Spleen (tissue), 7 donors: ENCODE measurements around the gene AHNAK2.

Experiments
- CTCF ChIP-seq, 11 experiments: fragments of 200-600 bp in 7 of 11; fragments of 450-650 bp in 4 of 11; sonication (generic) in 4 of 11; IDR thresholded peaks in 8 of 11; conservative IDR thresholded peaks in 3 of 11; 1 replicate in 7 of 11; 2 replicates in 4 of 11; pipeline versions ENCODE4 v1.4.0 to v1.8.0; 2016 to 2021; ENCODE audit warnings: antibody characterized with exemption in 11 of 11, inconsistent platforms in 4 of 11, mild to moderate bottlenecking in 1 of 11
- POLR2A ChIP-seq, 3 donors: fragments of 450-650 bp; IDR thresholded peaks; one replicate each; pipeline ENCODE4 v1.5.1; 2017; ENCODE audit warnings: antibody characterized with exemption in 3 of 3, mild to moderate bottlenecking in 1 of 3
- POLR2AphosphoS5 ChIP-seq, 3 donors: sonication (generic); formaldehyde crosslinking; IDR thresholded peaks; one replicate each; pipeline ENCODE4 v1.5.1; 2017; ENCODE audit warnings: antibody characterized with exemption in 3 of 3
- donor health status: DM: no; HTN: no; CAD: no; lungs with moderate emphysema.
- donor health status: DM: no; HTN: no; CAD: no.
- donor health status: DM: no; HTN: no; CAD: no.

GRCh38 chr14:105010891-105011291 lies 32.7 kb upstream of the AHNAK2 start:
- TF ChIP-seq CTCF (IDR thresholded peaks at IDR 0.05 in 8 of 11, conservative IDR thresholded peaks at IDR 0.05 in 3 of 11) = no peak
- no peak for TF ChIP-seq POLR2A (IDR thresholded peaks at IDR 0.05)
- TF ChIP-seq POLR2AphosphoS5 (IDR thresholded peaks at IDR 0.05) = no peak
